ENCODE results near the gene IFNAR1. TPM values are rescaled to one million over a fixed set of nuclear protein-coding genes. Genes with fewer than 3 reads are reported as not detected.
A peak's percentile ranks its signal among the peaks of the same experiment; 100 is the strongest.

Gene IFNAR1
- total and polyA plus RNA-seq, 2 donors from 2014 or later, result 15.9 to 60.9 TPM

GRCh38 chr21:33286600-33287456, 37.9 kb upstream of the IFNAR1 start:
- DNase-seq, result peak in 3 of 5 donors; percentile 37 to 85 (median 56)
- H3K9me3 ChIP-seq (ENCODE audit: control insufficient read depth in 2 of 3, insufficient read depth in 1 of 3, low read length in 3 of 3), result no peaks in the 10 kb centered on the region
- no peak overlapping the region for H3K4me3 ChIP-seq (ENCODE audit: low read length in 3 of 3)
- intact Hi-C loops (cut with DNase I), result no loop called here
- H3K36me3 ChIP-seq (ENCODE audit: control insufficient read depth in 2 of 3, insufficient read depth in 3 of 3, low read length in 3 of 3), result peaks cover 2 to 27% (median 10%) of the 10 kb centered on the region in 3 donors
- H3K4me1 ChIP-seq (ENCODE audit: control insufficient read depth in 2 of 3, insufficient read depth in 2 of 3, low read depth in 1 of 3, low read length in 3 of 3), result peaks cover 0 to 9% (median 0%) of the 10 kb centered on the region in 3 donors
- H3K27me3 ChIP-seq (ENCODE audit: control insufficient read depth, insufficient read depth, low read length), result no peaks in the 10 kb centered on the region
- FAIRE-seq, result no peak
- H3K9ac ChIP-seq (ENCODE audit: low read length in 3 of 3), result no peak overlapping the region
- peak overlapping the region in 1 of 2 donors; percentile 63 for H3K27ac ChIP-seq (ENCODE audit: low read depth in 2 of 2, low read length in 2 of 2)
- no peak for TF ChIP-seq CTCF (IDR thresholded peaks at IDR 0.05; ENCODE audit: borderline replicate concordance, extremely low read depth, insufficient read depth)

DNA sequence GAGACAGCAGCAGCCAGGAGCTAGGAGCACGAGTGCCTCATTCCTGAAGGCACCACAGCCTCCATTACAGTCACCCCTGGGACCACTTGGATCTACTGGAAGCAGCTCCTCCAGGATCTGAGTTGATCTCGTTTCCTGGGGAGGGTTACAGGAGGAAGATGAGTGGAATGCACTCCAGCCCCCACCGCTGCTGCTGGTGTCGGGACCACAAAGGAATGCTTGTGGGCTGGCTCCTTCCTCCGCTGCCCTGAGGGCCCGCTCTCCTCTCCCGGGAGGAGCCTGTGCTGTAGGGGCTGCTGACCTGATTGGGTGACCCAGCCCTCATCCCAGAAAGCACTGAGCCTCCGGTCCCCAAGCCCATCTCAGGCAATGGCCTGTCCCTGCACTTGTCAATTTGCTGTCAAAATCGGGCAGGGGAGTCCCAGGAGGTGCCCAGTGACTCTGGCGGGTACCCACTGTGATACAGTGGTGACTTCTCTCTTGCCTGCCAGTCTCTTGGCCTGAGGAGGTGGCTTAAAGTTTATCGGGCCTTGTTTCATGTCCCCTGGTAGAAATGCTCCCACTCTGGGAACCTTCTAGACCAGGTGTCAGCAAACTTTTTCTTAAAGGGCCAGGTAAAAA, 35.5 kb upstream of the IFNAR1 start:
- Histone ChIP-seq H3K27ac (ENCODE audit: low read depth in 2 of 2, low read length in 2 of 2) (no peak overlapping the region), H3K9ac (ENCODE audit: low read length in 3 of 3) (no peak overlapping the region), H3K36me3 (ENCODE audit: control insufficient read depth in 2 of 3, insufficient read depth in 3 of 3, low read length in 3 of 3) (peaks cover 2 to 24% (median 7%) of the 10 kb centered on the region in 3 donors), H3K4me1 (ENCODE audit: control insufficient read depth in 2 of 3, insufficient read depth in 2 of 3, low read depth in 1 of 3, low read length in 3 of 3) (peaks cover 0 to 9% (median 5%) of the 10 kb centered on the region in 3 donors), H3K4me3 (ENCODE audit: low read length in 3 of 3) (no peak overlapping the region), H3K9me3 (ENCODE audit: control insufficient read depth in 2 of 3, insufficient read depth in 1 of 3, low read length in 3 of 3) (no peaks in the 10 kb centered on the region), H3K27me3 (ENCODE audit: control insufficient read depth, insufficient read depth, low read length) (no peaks in the 10 kb centered on the region)
- no peak for FAIRE-seq
- DNase-seq, result no peak
- intact Hi-C loops (cut with DNase I), result no loop called here
- TF ChIP-seq CTCF (IDR thresholded peaks at IDR 0.05; ENCODE audit: borderline replicate concordance, extremely low read depth, insufficient read depth), result no peak

- peaks cover 0 to 9% (median 5%) of the 10 kb centered on the region in 3 donors for H3K4me1 ChIP-seq (ENCODE audit: control insufficient read depth in 2 of 3, insufficient read depth in 2 of 3, low read depth in 1 of 3, low read length in 3 of 3)
- H3K27ac ChIP-seq (ENCODE audit: low read depth in 2 of 2, low read length in 2 of 2), result no peak overlapping the region
- intact Hi-C loops (cut with DNase I), result no loop called here
- no peak for TF ChIP-seq CTCF (IDR thresholded peaks at IDR 0.05; ENCODE audit: borderline replicate concordance, extremely low read depth, insufficient read depth)
- H3K4me3 ChIP-seq (ENCODE audit: low read length in 3 of 3), result no peak overlapping the region
- no peaks in the 10 kb centered on the region for H3K9me3 ChIP-seq (ENCODE audit: control insufficient read depth in 2 of 3, insufficient read depth in 1 of 3, low read length in 3 of 3)
- no peaks in the 10 kb centered on the region for H3K27me3 ChIP-seq (ENCODE audit: control insufficient read depth, insufficient read depth, low read length)
- no peak overlapping the region for H3K9ac ChIP-seq (ENCODE audit: low read length in 3 of 3)
- FAIRE-seq, result no peak
- peaks cover 0 to 17% (median 7%) of the 10 kb centered on the region in 3 donors for H3K36me3 ChIP-seq (ENCODE audit: control insufficient read depth in 2 of 3, insufficient read depth in 3 of 3, low read length in 3 of 3)
- DNase-seq, result no peak
These were observed 34.3 kb upstream of the IFNAR1 start for GRCh38 chr21:33290441-33290840.
